CD4-positive, alpha-beta T cell treated with Interleukin-1 beta for 1 hour (primary cell): ENCODE measurements around the gene SEMA5A.

Source experiments
- DNase-seq, 2 donors: peaks; one replicate each; pipeline ENCODE4 v3.0.0-alpha.2; 2020 to 2022

The SEMA5A gene

GRCh38 chr5:9348401-9348996, 197.4 kb downstream of the SEMA5A start:
- no peak for DNase-seq

- DNase-seq: no peak
These were observed 198.2 kb downstream of the SEMA5A start for GRCh38 chr5:9347541-9348295.

- DNase-seq: no peak
These were observed 198.8 kb downstream of the SEMA5A start for GRCh38 chr5:9347032-9347431.

GRCh38 chr5:9344751-9345240, 201.1 kb downstream of the SEMA5A start:
- DNase-seq: no peak

- DNase-seq: no peak
These were observed 202.6 kb downstream of the SEMA5A start for GRCh38 chr5:9343146-9343850.

GRCh38 chr5:9342161-9342787, 203.6 kb downstream of the SEMA5A start:
- DNase-seq: no peak

- no peak for DNase-seq
These were observed 205.8 kb downstream of the SEMA5A start for GRCh38 chr5:9340085-9340484.

- no peak for DNase-seq
These were observed 206.6 kb downstream of the SEMA5A start for GRCh38 chr5:9339206-9339818.

- no peak for DNase-seq
These were observed 207.1 kb downstream of the SEMA5A start for GRCh38 chr5:9338796-9339195.

GRCh38 chr5:9337928-9338595, 207.8 kb downstream of the SEMA5A start:
- no peak for DNase-seq

GRCh38 chr5:9335754-9336495, 209.9 kb downstream of the SEMA5A start:
- no peak for DNase-seq

GRCh38 chr5:9335269-9335668, 210.6 kb downstream of the SEMA5A start:
- no peak for DNase-seq

GRCh38 chr5:9332026-9332425, 213.8 kb downstream of the SEMA5A start:
- DNase-seq: no peak

GRCh38 chr5:9331372-9331771, 214.5 kb downstream of the SEMA5A start:
- DNase-seq: no peak

- DNase-seq: no peak
These were observed 216.8 kb downstream of the SEMA5A start for GRCh38 chr5:9329125-9329524.

GRCh38 chr5:9325549-9325948, 220.3 kb downstream of the SEMA5A start:
- DNase-seq: no peak

- DNase-seq: no peak
These were observed 221.4 kb downstream of the SEMA5A start for GRCh38 chr5:9324348-9325077.

GRCh38 chr5:9320652-9321051, 225.2 kb downstream of the SEMA5A start:
- no peak for DNase-seq

- DNase-seq: no peak
These were observed 227.8 kb downstream of the SEMA5A start for GRCh38 chr5:9318031-9318430.

- DNase-seq: no peak
These were observed 229.1 kb downstream of the SEMA5A start for GRCh38 chr5:9316733-9317132.

GRCh38 chr5:9316041-9316440, 229.8 kb downstream of the SEMA5A start:
- DNase-seq: no peak
